Frontal cortex (tissue), 4 donors: ENCODE measurements around the gene NELL1. TPM values are rescaled to one million over a fixed set of nuclear protein-coding genes. Genes with fewer than 3 reads are reported as not detected.

ENCODE experiments used
- DNase-seq, 2 donors: peaks; one replicate each; pipeline ENCODE4 v3.0.0; 2012; ENCODE audit warnings: low spot score in 2 of 2
- FAIRE-seq: peaks from 2 replicates; lab custom pipeline; 2012; peaks lifted over from hg19 to GRCh38; lab: Jason Lieb, UNC
- total RNA-seq: library from RNA; depleted of rRNA; stranded (reverse); fragments of >200 nt; gene quantifications from one replicate; pipeline ENCODE4 v1.2.3, GENCODE V29; 2014
- donor health status: control.
- donor health status: control.
- donor health status: control.

The NELL1 gene
- 65.6 TPM for total RNA-seq

DNA sequence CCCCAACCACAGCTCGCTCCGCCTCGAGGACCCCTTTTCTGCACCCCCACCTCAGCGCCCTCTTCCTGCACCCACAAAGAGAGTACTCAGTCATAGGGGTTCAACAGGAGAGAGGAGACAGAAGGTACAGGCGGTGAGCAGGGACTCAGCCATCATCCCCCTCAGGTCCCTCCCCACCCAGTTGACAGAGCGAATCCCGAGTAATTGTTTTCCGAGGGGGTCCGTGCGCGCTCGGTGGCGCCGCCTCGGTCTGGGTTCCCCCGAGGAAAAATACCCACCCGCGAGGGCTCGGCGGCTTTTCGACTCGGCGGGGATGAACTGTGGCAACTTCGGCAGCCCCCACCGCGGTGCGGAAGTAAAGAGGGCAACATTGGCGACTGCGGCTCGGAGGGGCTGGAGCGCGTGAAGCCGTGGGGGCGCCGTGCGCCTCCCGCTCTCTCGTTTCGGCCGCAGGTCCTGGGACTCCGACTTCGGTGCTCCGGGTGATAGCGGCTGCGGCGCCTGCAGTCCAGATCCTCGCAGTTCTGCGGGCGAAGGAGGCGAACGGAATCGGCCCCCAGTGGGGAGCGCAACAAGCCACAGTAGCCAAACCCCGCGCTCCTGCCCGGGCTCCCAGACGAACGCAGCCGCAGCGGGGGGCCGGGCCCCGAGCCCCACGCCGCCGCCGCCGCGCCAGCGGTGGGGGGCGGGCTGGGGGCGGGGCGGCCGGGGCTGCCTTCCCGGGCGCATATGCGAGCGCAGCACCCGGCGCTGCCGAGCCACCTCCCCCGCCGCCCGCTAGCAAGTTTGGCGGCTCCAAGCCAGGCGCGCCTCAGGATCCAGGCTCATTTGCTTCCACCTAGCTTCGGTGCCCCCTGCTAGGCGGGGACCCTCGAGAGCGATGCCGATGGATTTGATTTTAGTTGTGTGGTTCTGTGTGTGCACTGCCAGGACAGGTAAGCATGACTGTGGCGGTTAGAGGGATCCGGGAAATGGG lies at the start of gene NELL1:
NELL1 (plus strand) TSS at position 743 of the 976 bp plus-strand sequence.
- FAIRE-seq = no peak
- no peak for DNase-seq

DNA sequence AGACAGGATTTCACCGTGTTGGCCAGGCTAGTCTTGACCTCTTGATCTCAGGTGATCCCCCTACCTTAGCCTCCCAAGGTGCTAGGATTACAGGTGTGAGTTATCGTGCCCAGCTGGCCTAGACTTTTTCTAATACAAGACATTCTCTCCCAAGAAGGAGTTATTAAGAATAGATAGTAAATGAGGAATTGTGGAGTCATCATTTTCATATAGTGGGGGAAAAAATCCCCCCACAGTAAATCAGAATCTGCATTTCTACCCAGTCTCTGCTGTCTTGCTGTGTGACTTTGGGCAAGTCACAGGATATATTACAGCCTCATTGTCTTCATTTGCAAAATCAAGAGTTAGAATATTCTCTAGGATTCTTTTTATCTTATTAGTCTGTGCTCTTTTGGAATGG lies 48.4 kb upstream of the NELL1 start:
- DNase-seq = no peak
- no peak for FAIRE-seq

DNA sequence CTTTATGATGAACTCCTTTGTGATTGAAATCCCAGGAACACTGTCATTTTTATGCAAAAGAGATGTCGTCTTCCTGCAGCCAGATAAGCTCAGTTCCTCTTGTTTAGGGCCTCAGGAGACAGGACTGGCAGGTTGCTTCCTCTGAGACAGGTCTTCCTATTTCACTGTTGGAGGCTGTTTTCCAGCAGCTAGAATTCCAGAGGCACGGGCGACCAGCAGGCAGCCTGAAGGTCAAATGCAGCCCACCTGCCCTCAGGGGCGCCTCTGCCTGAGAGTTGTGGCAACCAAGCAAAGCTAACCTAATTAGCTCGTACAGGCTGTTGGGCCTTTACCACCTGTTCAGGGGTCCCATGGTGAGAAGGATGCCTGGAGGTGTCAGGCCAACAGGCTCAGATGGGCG lies 47.7 kb upstream of the NELL1 start:
- FAIRE-seq (no peak), DNase-seq (no peak)

DNA sequence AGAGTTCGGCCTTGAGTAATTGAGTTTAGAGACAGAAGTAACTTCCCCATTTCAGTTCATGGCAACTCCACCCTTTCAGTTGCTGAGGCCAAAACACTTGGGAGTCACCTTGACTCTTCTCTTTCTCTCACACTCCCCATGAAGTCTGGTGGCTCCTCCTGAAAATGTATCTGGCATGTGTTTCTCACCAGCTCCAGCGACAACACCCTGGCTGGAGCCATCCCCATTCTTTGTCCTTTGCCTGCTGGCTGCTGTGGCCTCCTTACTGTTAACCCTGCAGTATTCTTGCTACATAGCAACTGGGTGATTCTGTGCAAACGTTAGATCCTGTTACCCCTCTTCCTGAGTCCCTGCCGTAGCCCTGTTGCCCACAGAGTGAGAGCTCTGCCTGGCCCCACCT lies 46.1 kb upstream of the NELL1 start:
- FAIRE-seq = no peak
- DNase-seq = no peak

DNA sequence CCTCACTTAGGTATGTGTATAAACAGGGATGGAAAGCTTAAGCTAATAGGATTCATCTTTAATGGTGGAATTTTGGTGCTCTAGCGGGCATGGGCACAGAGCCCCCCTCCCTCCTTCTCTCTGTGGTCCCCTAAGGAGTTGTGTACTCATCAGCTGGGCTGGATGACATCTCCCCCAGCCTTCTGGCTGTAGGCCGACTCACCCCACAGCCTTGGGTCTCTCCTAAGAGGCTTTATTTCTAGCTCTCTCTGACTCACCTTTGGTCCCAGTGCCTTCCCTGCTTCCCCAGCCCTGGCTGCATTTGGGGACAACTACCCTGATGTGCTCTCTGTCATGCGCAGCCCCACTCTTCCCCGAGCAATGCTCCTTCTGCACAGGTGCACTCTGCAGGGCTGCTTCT lies 43.1 kb upstream of the NELL1 start:
- no peak for DNase-seq
- FAIRE-seq = no peak

DNA sequence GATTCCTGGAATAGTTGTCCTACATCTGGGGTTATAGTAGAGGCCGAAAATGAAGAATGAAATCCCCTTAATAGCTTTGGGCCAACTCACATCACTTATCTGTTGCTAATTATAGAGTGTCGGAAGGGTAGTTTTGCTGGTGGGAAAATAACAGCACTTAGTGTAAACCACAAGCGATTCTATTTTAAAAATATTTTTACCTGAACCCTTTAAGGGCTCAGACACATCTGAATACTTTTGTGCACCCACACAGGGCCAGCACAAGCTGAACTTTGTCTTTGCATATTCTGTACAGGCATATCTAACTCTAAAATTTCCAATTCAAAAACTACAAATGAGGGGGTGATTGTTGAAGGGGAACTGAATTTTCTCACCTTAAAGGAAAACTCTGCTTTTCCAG lies 42.4 kb upstream of the NELL1 start:
- no peak for DNase-seq

DNA sequence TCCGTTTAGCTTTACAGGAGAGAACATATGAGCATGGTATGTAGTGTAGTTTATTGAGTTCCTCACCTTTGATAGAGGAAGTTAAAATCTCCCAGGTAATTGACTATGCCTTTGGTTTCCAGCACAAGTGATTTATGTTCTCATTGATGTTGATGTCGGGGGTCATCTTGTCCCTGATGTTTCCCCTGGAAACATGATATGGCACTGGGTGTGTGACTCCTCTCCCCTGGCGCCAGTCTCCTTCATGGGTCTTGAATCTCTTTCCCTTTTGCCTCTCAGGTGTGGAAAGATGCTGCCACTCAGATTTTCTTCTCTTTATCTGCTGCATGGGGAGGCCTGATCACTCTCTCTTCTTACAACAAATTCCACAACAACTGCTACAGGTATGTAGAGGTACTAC lies 41.7 kb upstream of the NELL1 start:
- FAIRE-seq = no peak

More for the DNA sequence above, 42.4 kb upstream of the NELL1 start:
- FAIRE-seq = no peak

DNA sequence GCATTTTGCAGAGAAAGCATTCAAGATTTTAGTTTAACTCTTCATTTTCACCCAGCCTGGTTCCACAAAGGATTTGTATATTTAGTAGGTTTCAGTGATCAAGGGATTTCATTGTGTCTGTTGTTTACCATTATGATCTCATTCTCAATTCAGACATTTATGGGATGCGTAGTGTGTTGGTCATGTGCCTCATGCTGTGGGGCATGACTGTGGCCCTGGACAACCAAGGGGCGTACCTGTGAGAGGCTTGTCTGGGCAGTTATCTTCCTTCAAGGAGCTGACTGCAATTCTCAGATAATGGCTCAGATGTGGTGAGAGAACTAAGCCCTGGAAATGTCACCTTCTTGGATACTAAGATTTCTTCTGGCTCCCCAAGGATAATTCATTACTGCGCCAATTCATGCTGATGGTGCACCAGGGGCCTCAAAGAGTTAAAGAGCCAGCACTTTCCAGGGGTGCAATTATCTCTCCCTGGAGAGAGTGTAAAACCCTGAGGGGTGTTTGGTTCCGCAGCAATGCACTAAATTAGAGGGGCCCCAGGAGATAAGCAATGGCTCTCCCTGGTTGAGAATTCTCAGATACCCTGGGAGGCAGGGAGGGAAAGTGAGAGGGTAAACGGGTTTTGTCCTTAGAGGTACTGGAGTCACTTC lies 37.7 kb upstream of the NELL1 start:
- FAIRE-seq (no peak), DNase-seq (no peak)

More for the DNA sequence above, 41.7 kb upstream of the NELL1 start:
- no peak for DNase-seq

DNA sequence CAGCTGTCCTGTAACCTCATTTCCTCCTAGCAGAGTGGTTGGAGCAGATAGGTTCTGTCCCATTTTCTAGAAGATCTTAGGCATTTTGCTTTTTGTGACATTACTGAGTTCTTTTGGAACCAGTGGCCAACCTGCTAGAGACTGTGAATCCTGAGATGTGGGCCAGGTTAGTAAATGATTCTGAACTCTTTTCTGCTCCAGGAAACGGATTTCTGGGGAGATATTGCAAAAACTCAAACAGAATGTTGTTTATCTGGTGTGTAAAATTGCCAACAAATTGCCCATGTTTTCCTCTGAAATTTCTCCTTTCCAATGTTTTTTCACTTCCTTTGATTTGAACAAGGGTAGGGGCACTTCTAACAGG lies 37.2 kb upstream of the NELL1 start:
- FAIRE-seq = no peak

DNA sequence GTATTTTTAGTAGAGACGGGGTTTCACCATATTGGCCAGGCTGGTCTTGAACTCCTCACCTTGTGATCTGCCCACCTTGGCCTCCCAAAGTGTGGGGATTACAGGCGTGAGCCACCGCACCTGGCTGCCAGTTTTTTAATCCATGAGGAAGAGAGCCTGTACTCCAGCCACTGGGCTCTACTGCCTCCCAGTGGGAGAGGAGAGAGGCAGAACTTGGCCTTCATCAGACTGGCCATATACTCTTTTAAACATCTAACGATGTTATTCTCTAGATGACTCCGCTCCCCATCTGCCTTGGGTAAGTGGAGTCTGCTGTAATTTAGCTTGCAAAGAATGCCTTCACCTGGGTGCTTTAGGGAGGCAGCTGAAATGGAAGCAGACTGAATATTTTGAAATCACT lies 35.3 kb upstream of the NELL1 start:
- no peak for DNase-seq
- no peak for FAIRE-seq

More for the DNA sequence above, 37.2 kb upstream of the NELL1 start:
- DNase-seq = no peak

DNA sequence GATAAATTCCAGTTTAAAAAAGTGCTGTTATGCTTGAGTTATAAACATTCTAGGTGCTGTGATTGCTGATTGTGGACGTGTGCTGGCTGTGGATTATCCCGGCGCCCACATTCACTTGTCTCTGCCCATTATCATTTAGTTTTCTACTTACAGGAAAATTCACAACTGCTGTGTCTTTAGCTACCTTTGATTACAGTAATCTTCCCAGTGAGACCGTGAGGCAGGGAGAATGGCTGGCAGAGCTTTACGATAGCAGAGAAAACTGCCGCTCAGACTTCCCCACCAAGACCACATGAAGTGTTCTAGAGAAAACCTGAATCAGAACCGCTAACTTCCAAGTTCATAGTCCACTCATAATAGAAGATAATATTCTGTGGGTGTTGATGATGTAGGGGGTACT lies 34.6 kb upstream of the NELL1 start:
- DNase-seq = no peak
- no peak for FAIRE-seq

DNA sequence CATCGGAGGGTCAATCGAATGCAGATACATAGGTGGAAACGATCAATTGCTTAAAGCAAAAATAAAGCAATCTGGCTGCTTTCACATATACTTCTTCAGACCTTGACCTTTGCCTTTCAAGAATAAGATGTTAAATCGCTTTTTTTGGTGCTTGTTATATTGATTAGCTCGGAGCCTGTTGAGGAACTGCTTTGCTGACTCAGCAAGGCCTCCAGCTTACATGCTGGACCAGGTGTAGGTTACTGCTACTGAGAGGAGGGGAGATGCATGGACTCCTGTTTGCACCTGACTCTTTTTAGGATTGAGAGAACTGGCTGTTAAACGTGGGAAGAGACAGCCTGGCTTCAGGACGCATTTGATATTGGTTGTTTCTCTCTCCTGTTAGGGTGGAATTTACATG lies 31.3 kb upstream of the NELL1 start:
- FAIRE-seq (no peak), DNase-seq (no peak)

DNA sequence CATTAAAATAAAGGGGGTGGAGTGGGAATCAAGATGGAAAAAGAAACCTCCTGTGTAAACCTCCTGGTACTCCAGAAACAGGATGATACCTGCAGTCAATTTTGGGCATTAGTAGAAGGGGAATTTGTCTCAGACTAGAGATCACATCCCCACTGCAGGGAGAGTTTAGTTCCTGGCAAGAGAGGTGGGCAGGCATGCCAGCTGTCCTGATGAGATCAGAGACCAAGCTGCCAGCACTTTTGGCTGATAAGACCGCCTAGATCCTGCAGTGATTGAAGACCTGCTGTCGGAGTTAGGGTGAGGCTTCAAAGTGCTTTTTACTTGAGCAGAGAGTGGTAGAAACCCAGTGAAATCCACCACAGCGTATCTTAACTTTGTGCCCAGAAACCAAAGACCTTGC lies 29.7 kb upstream of the NELL1 start:
- DNase-seq (no peak), FAIRE-seq (no peak)

DNA sequence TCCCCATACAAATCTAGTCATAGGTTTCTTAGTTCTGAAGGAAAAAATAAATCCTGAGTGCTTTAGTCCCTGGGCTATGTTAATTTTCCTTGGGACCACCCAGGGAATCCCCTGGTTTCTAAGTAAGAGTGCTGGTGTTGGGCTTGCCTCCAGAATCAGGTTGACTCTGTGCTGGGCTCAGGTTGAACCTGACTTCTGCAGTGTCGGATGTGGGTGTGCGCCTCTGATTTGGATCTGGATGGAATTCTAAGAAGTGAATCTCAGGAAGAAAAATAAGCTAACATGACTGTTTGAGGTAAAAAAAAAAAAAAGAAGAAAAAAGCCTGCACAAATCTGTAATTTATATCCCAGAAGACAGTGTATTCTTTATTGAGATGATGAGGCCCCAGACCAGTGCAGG lies 29.0 kb upstream of the NELL1 start:
- DNase-seq = no peak
- no peak for FAIRE-seq

DNA sequence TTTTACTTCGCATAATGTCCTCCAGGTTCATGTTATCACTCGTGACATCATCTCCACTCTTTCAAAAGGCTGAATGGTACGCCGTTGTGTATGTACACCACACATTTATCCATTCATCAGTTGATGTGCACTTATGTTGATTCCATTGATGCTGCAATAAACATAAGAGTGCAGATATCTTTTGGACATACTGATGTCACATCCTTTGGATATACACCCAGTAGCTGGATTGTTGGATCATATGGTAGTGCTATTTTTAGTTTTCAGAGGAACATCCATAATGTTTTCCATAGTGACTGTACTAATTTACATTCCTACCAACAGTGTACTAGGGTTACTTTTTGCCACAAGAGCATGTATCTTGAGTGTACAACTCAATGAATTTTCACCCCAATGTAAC lies 25.0 kb upstream of the NELL1 start:
- no peak for FAIRE-seq
- DNase-seq = no peak

DNA sequence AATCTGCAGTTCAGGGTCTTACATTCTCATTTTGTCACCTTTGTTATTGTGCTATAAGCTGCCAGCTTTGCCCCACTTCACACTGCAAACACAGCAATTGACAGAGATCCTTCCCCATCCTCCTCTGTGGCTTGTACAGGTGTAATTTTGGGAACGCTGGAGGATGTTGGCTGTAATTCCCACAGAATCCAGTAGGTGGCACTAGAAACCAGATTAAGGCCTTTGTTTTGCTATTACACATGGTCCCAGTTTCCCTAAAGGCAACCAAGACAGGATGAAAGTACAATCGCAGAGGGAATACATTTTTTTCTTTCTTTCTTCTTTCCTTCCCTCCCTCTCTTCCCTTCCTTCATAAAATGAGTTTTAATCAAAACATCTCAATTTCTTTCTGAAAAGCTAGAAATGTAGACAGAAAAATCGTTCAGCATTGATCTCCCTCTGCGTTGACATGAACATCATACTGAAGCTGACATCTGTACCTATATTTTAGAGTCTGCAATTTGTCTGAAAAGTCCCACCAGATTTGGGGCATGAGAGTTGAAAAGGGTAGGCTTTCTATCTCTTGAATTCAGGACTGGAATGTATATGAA lies 21.3 kb upstream of the NELL1 start:
- FAIRE-seq (no peak), DNase-seq (peak in 1 of 2 donors; percentile 72)

DNA sequence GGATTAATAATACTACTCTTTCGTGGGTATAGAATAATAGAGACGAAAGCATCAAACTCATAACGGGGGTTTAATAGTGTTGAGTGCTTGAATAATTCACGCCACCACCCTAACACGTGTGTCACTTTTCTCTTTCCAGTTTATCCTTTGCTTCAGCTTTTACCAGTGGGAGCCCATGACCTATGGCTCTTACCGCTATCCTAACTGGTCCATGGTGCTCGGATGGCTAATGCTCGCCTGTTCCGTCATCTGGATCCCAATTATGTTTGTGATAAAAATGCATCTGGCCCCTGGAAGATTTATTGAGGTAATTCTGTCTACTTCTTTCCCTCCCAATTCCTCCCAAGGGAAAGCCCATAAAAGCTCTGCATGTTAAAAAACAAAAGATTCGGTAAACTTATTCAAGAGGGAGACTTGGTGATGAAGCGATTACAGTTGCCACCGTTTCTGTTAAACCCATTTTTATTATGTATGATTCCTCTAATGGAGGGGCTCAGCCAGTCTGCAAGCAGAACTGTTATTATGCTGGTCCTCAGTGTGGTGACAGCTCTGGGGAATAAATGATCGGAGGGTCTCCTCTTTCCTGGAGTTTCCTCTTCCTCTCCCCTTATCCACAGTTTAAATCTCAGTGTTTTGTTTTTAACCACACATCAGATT lies 17.1 kb upstream of the NELL1 start:
- FAIRE-seq = no peak
- no peak for DNase-seq

DNA sequence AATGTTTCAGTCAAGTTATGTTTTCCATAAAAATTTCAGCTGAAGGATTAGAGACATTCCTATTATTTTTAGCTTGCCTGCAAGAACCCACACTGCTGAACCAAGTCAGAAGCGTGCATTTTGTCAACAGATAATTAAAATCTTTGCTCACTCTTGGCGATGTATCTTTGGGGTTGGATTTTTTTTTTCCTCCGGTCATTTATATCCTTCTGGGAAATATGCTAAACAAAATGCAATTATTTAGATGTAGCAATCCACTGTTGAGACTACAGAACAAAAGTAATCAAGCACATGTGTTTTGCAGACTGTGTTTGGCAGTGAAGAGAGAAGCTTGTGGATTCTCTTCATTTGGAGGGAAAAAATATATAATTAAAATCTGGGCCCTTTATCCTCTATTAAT lies 15.3 kb upstream of the NELL1 start:
- no peak for DNase-seq
- no peak for FAIRE-seq

DNA sequence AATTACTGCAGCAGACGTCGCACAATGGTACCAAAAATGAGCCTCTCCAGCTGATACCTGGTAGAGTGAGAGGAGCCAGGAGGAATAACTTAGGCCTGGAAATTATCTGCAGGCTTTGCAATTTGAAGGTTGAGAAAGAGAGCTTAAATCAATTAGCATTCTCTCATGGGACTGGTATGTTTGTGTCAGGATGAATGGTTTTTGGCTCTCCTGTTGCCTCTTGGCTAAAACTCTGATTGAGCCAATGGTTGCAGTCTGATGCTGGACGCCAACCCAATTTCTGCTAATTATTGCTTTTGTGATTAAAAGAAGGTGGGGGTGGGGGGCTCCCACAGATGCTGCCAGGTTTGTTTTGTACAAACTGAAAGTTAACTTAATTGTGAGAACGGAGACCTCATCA lies 12.5 kb upstream of the NELL1 start:
- FAIRE-seq (no peak), DNase-seq (no peak)

DNA sequence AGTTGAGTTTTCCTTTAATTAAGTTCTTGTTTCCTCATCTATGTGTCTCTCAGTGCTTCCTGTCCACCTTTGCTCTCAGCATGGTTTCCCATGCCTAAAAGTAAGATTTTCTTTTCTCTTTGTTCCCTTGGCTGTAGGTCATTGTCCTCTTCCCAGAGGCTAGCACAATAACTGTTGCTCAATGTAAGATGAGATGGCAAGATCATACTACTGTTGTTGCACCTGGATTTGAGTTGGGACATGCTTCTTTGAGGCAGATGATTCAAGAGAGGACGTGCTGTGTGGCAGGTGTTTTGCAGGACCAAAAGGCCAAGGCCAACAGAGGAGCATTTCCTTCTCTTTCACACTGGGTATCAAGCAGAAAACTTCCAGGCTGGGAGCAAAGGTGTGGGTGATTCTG lies 11.3 kb upstream of the NELL1 start:
- no peak for DNase-seq
- no peak for FAIRE-seq

DNA sequence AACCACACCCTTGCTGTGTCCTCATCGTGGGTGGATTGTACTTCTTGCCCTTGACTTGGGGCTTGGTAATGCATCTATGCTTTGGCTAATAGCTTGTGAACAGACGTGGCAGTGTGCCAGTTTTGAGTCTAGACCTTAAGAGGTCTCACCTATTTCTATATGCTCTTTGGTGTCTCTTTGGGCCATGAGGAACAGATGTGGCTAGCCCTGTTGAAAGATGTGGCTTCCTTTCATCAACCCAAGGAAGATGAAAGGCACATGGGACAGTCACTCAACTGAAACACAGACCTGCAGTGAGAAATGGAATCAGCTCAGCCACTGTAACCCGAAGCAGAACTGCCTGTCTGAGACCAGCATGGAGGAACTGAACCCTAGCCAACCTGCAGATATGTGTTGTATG lies 7.9 kb upstream of the NELL1 start:
- DNase-seq (no peak), FAIRE-seq (no peak)
